Naive thymus-derived CD8-positive, alpha-beta T cell (primary cell): ENCODE results near the gene UTF1. TPM values are rescaled to one million over a fixed set of nuclear protein-coding genes. Genes with fewer than 3 reads are reported as not detected.
A peak's percentile ranks its signal among the peaks of the same experiment; 100 is the strongest.

Experiments
- ATAC-seq, 2 donors: fragments of 150-1000 bp; cut with Tn5 transposase in 1 of 2; sonication (Bioruptor Pico), chemical (Tn5 transposase) in 1 of 2; 1 replicate in 1 of 2; 2 replicates in 1 of 2; pipeline ENCODE4 v1.10.0; 2021; ENCODE audit warnings: mild to moderate bottlenecking in 2 of 2, moderate library complexity in 2 of 2
- POLR2A ChIA-PET: fragments of 350-600 bp; sonication (Branson Sonifier 250); formaldehyde crosslinking; loops from one replicate; lab custom pipeline; 2021; ENCODE audit warnings: antibody characterized with exemption; lab: Charles Lee
- DNase-seq, 10 donors: peaks; one replicate each; pipeline versions ENCODE4 v3.0.0 to v3.0.0-alpha.2; 2020 to 2022
- H3K27ac Mint-ChIP-seq, 10 donors: one replicate each; pipeline ENCODE4 v1.8.0; 2020 to 2022; ENCODE audit warnings: mild to moderate bottlenecking in 10 of 10, mixed read lengths in 10 of 10, moderate library complexity in 4 of 10, inconsistent platforms in 1 of 10
- H3K27me3 Mint-ChIP-seq, 5 donors: one replicate each; pipeline ENCODE4 v1.8.0; 2021 to 2022; ENCODE audit warnings: mixed read lengths in 5 of 5
- H3K36me3 Mint-ChIP-seq, 3 donors: one replicate each; pipeline ENCODE4 v1.8.0; 2020 to 2022; ENCODE audit warnings: mixed read lengths in 3 of 3, mild to moderate bottlenecking in 2 of 3, inconsistent platforms in 1 of 3
- H3K4me1 Mint-ChIP-seq, 4 donors: one replicate each; pipeline ENCODE4 v1.8.0; 2021 to 2022; ENCODE audit warnings: mixed read lengths in 4 of 4
- H3K4me3 Mint-ChIP-seq, 10 donors: one replicate each; pipeline ENCODE4 v1.8.0; 2020 to 2022; ENCODE audit warnings: mild to moderate bottlenecking in 10 of 10, mixed read lengths in 10 of 10, moderate library complexity in 6 of 10, inconsistent platforms in 1 of 10
- H3K9me3 Mint-ChIP-seq, 9 donors: one replicate each; pipeline ENCODE4 v1.8.0; 2020 to 2022; ENCODE audit warnings: mixed read lengths in 9 of 9, mild to moderate bottlenecking in 3 of 9, inconsistent platforms in 1 of 9, moderate library complexity in 1 of 9
- polyA plus RNA-seq, 3 donors: library from polyadenylated mRNA; unstranded; fragments of 300-500 nt; fragmentation: Illumina TruSeq; gene quantifications; one replicate each; pipeline ENCODE4 v1.2.3, GENCODE V29; 2021
- total RNA-seq, 8 experiments: library from RNA in 2 of 8; stranded (reverse) in 2 of 8; gene quantifications; one replicate each; pipeline ENCODE4 v1.2.3 and lab custom pipeline; 2021 to 2026

The UTF1 gene
- total and polyA plus RNA-seq, 5 experiments from 2014 or later: not detected

GRCh38 chr10:133206356-133207040, 23.5 kb upstream of the UTF1 start:
- no peaks in the 10 kb centered on the region for H3K9me3 Mint-ChIP-seq
- no peaks in the 10 kb centered on the region for H3K36me3 Mint-ChIP-seq
- POLR2A ChIA-PET: no interaction called here
- DNase-seq: no peak
- peaks cover 0 to 4% (median under 1%) of the 10 kb centered on the region in 4 donors for H3K4me1 Mint-ChIP-seq
- ATAC-seq: no peak
- H3K27me3 Mint-ChIP-seq: peaks cover 0 to 6% (median 3%) of the 10 kb centered on the region in 5 donors
- H3K27ac Mint-ChIP-seq: no peak overlapping the region
- H3K4me3 Mint-ChIP-seq: no peak overlapping the region

- no peaks in the 10 kb centered on the region for H3K9me3 Mint-ChIP-seq
- no peak overlapping the region for H3K4me3 Mint-ChIP-seq
- H3K4me1 Mint-ChIP-seq: peaks cover 0 to 4% (median under 1%) of the 10 kb centered on the region in 4 donors
- DNase-seq (peak in 1 of 10 donors; percentile 1), ATAC-seq (no peak)
- POLR2A ChIA-PET: no interaction called here
- H3K27ac Mint-ChIP-seq: no peak overlapping the region
- H3K27me3 Mint-ChIP-seq: peaks cover 0 to 12% (median 3%) of the 10 kb centered on the region in 5 donors
- H3K36me3 Mint-ChIP-seq: no peaks in the 10 kb centered on the region
Observed at GRCh38 chr10:133207041-133207600, 22.9 kb upstream of the UTF1 start.

- peaks cover 0 to 14% (median 3%) of the 10 kb centered on the region in 5 donors for H3K27me3 Mint-ChIP-seq
- no peak overlapping the region for H3K4me3 Mint-ChIP-seq
- ATAC-seq (no peak), DNase-seq (no peak)
- POLR2A ChIA-PET: no interaction called here
- no peak overlapping the region for H3K27ac Mint-ChIP-seq
- H3K9me3 Mint-ChIP-seq: no peaks in the 10 kb centered on the region
- peaks cover 0 to 4% (median under 1%) of the 10 kb centered on the region in 4 donors for H3K4me1 Mint-ChIP-seq
- no peaks in the 10 kb centered on the region for H3K36me3 Mint-ChIP-seq
Observed at GRCh38 chr10:133207627-133208026, 22.4 kb upstream of the UTF1 start.

- ATAC-seq (no peak), DNase-seq (peak in 1 of 10 donors; percentile 1)
- no peaks in the 10 kb centered on the region for H3K36me3 Mint-ChIP-seq
- H3K27ac Mint-ChIP-seq: no peak overlapping the region
- no peak overlapping the region for H3K4me3 Mint-ChIP-seq
- POLR2A ChIA-PET: no interaction called here
- peaks cover 0 to 4% (median under 1%) of the 10 kb centered on the region in 4 donors for H3K4me1 Mint-ChIP-seq
- H3K9me3 Mint-ChIP-seq: no peaks in the 10 kb centered on the region
- peaks cover 0 to 14% (median 3%) of the 10 kb centered on the region in 5 donors for H3K27me3 Mint-ChIP-seq
Observed at GRCh38 chr10:133208466-133208865, 21.6 kb upstream of the UTF1 start.

GRCh38 chr10:133209117-133209516, 20.9 kb upstream of the UTF1 start:
- ATAC-seq (no peak), DNase-seq (peak in 1 of 10 donors; percentile 0)
- no peak overlapping the region for H3K4me3 Mint-ChIP-seq
- peaks cover 0 to 14% (median 5%) of the 10 kb centered on the region in 5 donors for H3K27me3 Mint-ChIP-seq
- peaks cover 0 to 4% (median under 1%) of the 10 kb centered on the region in 4 donors for H3K4me1 Mint-ChIP-seq
- POLR2A ChIA-PET: no interaction called here
- no peaks in the 10 kb centered on the region for H3K9me3 Mint-ChIP-seq
- H3K36me3 Mint-ChIP-seq: no peaks in the 10 kb centered on the region
- H3K27ac Mint-ChIP-seq: no peak overlapping the region

- POLR2A ChIA-PET: interaction anchor here (0.7 kb wide), 1 partner anchor 98 kb away, joined by 10 read pairs; no protein-coding TSS in a partner anchor
Observed at GRCh38 chr10:133209641-133210040, 20.4 kb upstream of the UTF1 start.

GRCh38 chr10:133210398-133211140, 19.4 kb upstream of the UTF1 start:
- H3K27me3 Mint-ChIP-seq: peaks cover 0 to 14% (median 5%) of the 10 kb centered on the region in 5 donors
- no peaks in the 10 kb centered on the region for H3K36me3 Mint-ChIP-seq
- H3K9me3 Mint-ChIP-seq: no peaks in the 10 kb centered on the region
- ATAC-seq (peak in 1 of 2 donors; percentile 18), DNase-seq (peak in 1 of 10 donors; percentile 1)
- H3K4me3 Mint-ChIP-seq: no peak overlapping the region
- peak overlapping the region in 1 of 10 donors; percentile 77 for H3K27ac Mint-ChIP-seq
- POLR2A ChIA-PET: interaction anchor here (0.7 kb wide), 1 partner anchor 97 kb away, joined by 10 read pairs; no protein-coding TSS in a partner anchor
- peaks cover 0 to 4% (median under 1%) of the 10 kb centered on the region in 4 donors for H3K4me1 Mint-ChIP-seq

More at GRCh38 chr10:133209641-133210040, 20.4 kb upstream of the UTF1 start:
- Mint-ChIP-seq H3K9me3 (no peaks in the 10 kb centered on the region), H3K36me3 (no peaks in the 10 kb centered on the region), H3K4me1 (peaks cover 0 to 4% (median under 1%) of the 10 kb centered on the region in 4 donors), H3K27ac (no peak overlapping the region), H3K27me3 (peaks cover 0 to 14% (median 5%) of the 10 kb centered on the region in 5 donors), H3K4me3 (no peak overlapping the region)
- DNase-seq (peak in 1 of 10 donors; percentile 6), ATAC-seq (no peak)

GRCh38 chr10:133211141-133211830, 18.7 kb upstream of the UTF1 start:
- ATAC-seq (no peak), DNase-seq (peak in 1 of 10 donors; percentile 4)
- H3K27ac Mint-ChIP-seq: no peak overlapping the region
- no peak overlapping the region for H3K4me3 Mint-ChIP-seq
- H3K36me3 Mint-ChIP-seq: no peaks in the 10 kb centered on the region
- POLR2A ChIA-PET: no interaction called here
- peaks cover 0 to 17% (median 9%) of the 10 kb centered on the region in 5 donors for H3K27me3 Mint-ChIP-seq
- peaks cover 0 to 4% (median under 1%) of the 10 kb centered on the region in 4 donors for H3K4me1 Mint-ChIP-seq
- H3K9me3 Mint-ChIP-seq: no peaks in the 10 kb centered on the region

GRCh38 chr10:133211959-133212852, 17.8 kb upstream of the UTF1 start:
- DNase-seq (peak in 1 of 10 donors; percentile 3), ATAC-seq (no peak)
- H3K36me3 Mint-ChIP-seq: no peaks in the 10 kb centered on the region
- peaks cover 1 to 17% (median 14%) of the 10 kb centered on the region in 5 donors for H3K27me3 Mint-ChIP-seq
- H3K4me3 Mint-ChIP-seq: no peak overlapping the region
- POLR2A ChIA-PET: no interaction called here
- peaks cover 0 to 4% (median under 1%) of the 10 kb centered on the region in 4 donors for H3K4me1 Mint-ChIP-seq
- peak overlapping the region in 1 of 10 donors; percentile 37 for H3K27ac Mint-ChIP-seq
- no peaks in the 10 kb centered on the region for H3K9me3 Mint-ChIP-seq

- peaks cover 0 to 4% (median under 1%) of the 10 kb centered on the region in 4 donors for H3K4me1 Mint-ChIP-seq
- H3K4me3 Mint-ChIP-seq: no peak overlapping the region
- H3K9me3 Mint-ChIP-seq: no peaks in the 10 kb centered on the region
- peaks cover 1 to 18% (median 14%) of the 10 kb centered on the region in 5 donors for H3K27me3 Mint-ChIP-seq
- POLR2A ChIA-PET: no interaction called here
- H3K36me3 Mint-ChIP-seq: no peaks in the 10 kb centered on the region
- peak in 1 of 10 donors; percentile 1 for DNase-seq
- no peak for ATAC-seq
- H3K27ac Mint-ChIP-seq: peak overlapping the region in 1 of 10 donors; percentile 33
Observed at GRCh38 chr10:133212853-133213494, 17.0 kb upstream of the UTF1 start.
